GM12878 (cell line): ENCODE data around the gene HCFC1. TPM values are rescaled to one million over a fixed set of nuclear protein-coding genes. Genes with fewer than 3 reads are reported as not detected.

ENCODE experiments used
- ATF7 ChIP-seq: fragments of 450-650 bp; IDR thresholded peaks from 2 replicates; pipeline ENCODE4 v1.6.1; 2016; ENCODE audit warnings: low read depth, mild to moderate bottlenecking
- BHLHE40 ChIP-seq, 2 experiments: fragments of 450-650 bp in 1 of 2; IDR thresholded peaks; 2 replicates each; pipeline ENCODE4 v1.6.1; 2011 to 2017; ENCODE audit warnings: low read depth in 2 of 2, borderline replicate concordance in 1 of 2, improper control_type of control experiment in 1 of 2, low read length in 1 of 2, mild to moderate bottlenecking in 1 of 2
- CBFB ChIP-seq: IDR thresholded peaks from 2 replicates; pipeline ENCODE4 v1.6.1; 2016; ENCODE audit warnings: antibody characterized with exemption, low read depth
- CEBPB ChIP-seq, 2 experiments: fragments of 150-350 bp in 1 of 2; IDR thresholded peaks; 2 replicates each; pipeline ENCODE4 v1.6.1; 2012 to 2014; ENCODE audit warnings: low read depth in 2 of 2, low read length in 2 of 2, borderline replicate concordance in 1 of 2, inconsistent platforms in 1 of 2
- CREB1 ChIP-seq: IDR thresholded peaks from 2 replicates; pipeline ENCODE4 v1.6.1; 2012; ENCODE audit warnings: low read depth, mild to moderate bottlenecking, inconsistent platforms
- FOXM1 ChIP-seq: IDR thresholded peaks from 2 replicates; pipeline ENCODE4 v1.6.1; 2012; ENCODE audit warnings: low read depth, mild to moderate bottlenecking, inconsistent platforms, low read length, moderate library complexity
- GATAD2B ChIP-seq: fragments of 450-650 bp; conservative IDR thresholded peaks from 2 replicates; pipeline ENCODE4 v1.6.1; 2017; ENCODE audit warnings: low read depth, mild to moderate bottlenecking, moderate library complexity
- HCFC1 ChIP-seq: fragments of 150-350 bp; IDR thresholded peaks from 2 replicates; pipeline ENCODE4 v1.6.1; 2014; ENCODE audit warnings: low read length
- IRF4 ChIP-seq: IDR thresholded peaks from 2 replicates; pipeline ENCODE4 v1.6.1; 2011; ENCODE audit warnings: low read depth, low read length
- KDM1A ChIP-seq: fragments of 200-600 bp; sonication (generic); IDR thresholded peaks from 2 replicates; pipeline ENCODE4 v1.6.1; 2016; ENCODE audit warnings: borderline replicate concordance
- NR2F1 ChIP-seq: fragments of 450-650 bp; conservative IDR thresholded peaks from 2 replicates; pipeline ENCODE4 v1.6.1; 2017; ENCODE audit warnings: mild to moderate bottlenecking
- NRF1 ChIP-seq: conservative IDR thresholded peaks from 2 replicates; pipeline ENCODE4 v1.6.1; 2011; ENCODE audit warnings: mild to moderate bottlenecking, low read depth, low read length, improper control_type of control experiment
- POLR2A ChIP-seq: IDR thresholded peaks from 2 replicates; pipeline ENCODE4 v1.6.1; 2011; ENCODE audit warnings: low read depth, mild to moderate bottlenecking, low read length
- RAD21 ChIP-seq: IDR thresholded peaks from 2 replicates; pipeline ENCODE4 v1.6.1; 2011; ENCODE audit warnings: mild to moderate bottlenecking, low read depth, low read length, moderate library complexity; ENCODE audit not compliant: insufficient read depth
- RBBP5 ChIP-seq: fragments of 200-600 bp; sonication (generic); conservative IDR thresholded peaks from 2 replicates; pipeline ENCODE4 v1.6.1; 2016
- SIX5 ChIP-seq: IDR thresholded peaks from 2 replicates; pipeline ENCODE4 v1.6.1; 2011; ENCODE audit warnings: mild to moderate bottlenecking, low read depth, low read length, moderate library complexity; ENCODE audit not compliant: severe bottlenecking
- SUZ12 ChIP-seq: fragments of 200-600 bp; sonication (generic); IDR thresholded peaks from one replicate; pipeline ENCODE4 v1.6.1; 2018; ENCODE audit warnings: antibody characterized with exemption, mild to moderate bottlenecking; ENCODE audit not compliant: unreplicated experiment
- YBX1 ChIP-seq: fragments of 450-650 bp; IDR thresholded peaks from 2 replicates; pipeline ENCODE4 v1.6.1; 2016; ENCODE audit warnings: antibody characterized with exemption
- ZNF217 ChIP-seq: fragments of 450-650 bp; IDR thresholded peaks from 2 replicates; pipeline ENCODE4 v1.6.1; 2017; ENCODE audit warnings: antibody characterized with exemption, mild to moderate bottlenecking
- polyA plus RNA-seq, 11 experiments: library from polyadenylated mRNA; depleted of rRNA in 4 of 11; unstranded in 6 of 11; stranded (reverse) in 5 of 11; fragments of >200 nt; fragmentation: Nextera tagmentation in 4 of 11; fragmentation: Illumina TruSeq in 1 of 11; extraction: Ambion mirVana in 4 of 11; extraction: Trizol in 1 of 11; gene quantifications; 1 replicate in 1 of 11; 2 replicates in 10 of 11; pipeline versions ENCODE4 v1.2.1 to v1.2.3, GENCODE V29; 2011 to 2016; ENCODE audit warnings: inconsistent platforms in 2 of 11, missing spikeins in 2 of 11, low read depth in 1 of 11
- total RNA-seq, 4 experiments: library from RNA; depleted of rRNA in 3 of 4; stranded (reverse); fragments of >200 nt in 3 of 4; fragmentation: Illumina TruSeq in 1 of 4; extraction: Trizol in 1 of 4; gene quantifications; 2 replicates each; pipeline versions ENCODE4 v1.2.1 to v1.2.3, GENCODE V29; 2013 to 2021
- TF ChIP-seq, protein P1 (sequence below): IDR thresholded peaks from 2 replicates; pipeline ENCODE4 v1.6.1; 2011; ENCODE audit warnings: mild to moderate bottlenecking, low read depth, low read length, moderate library complexity; ENCODE audit not compliant: insufficient replicate concordance
- TF ChIP-seq, protein P2 (sequence below): IDR thresholded peaks from 2 replicates; pipeline ENCODE4 v1.6.1; 2012; ENCODE audit warnings: low read depth, low read length, improper control_type of control experiment
- TF ChIP-seq, protein P3 (sequence below): fragments of 450-650 bp; IDR thresholded peaks from 2 replicates; pipeline ENCODE4 v1.6.1; 2018; ENCODE audit warnings: borderline replicate concordance, mild to moderate bottlenecking; ENCODE audit not compliant: partially characterized antibody

Gene HCFC1
- total and polyA plus RNA-seq, 10 of the 15 experiments (the other 5 are each of a cell fraction or from before 2014, with no cell fraction given), result 3.9 to 92.7 (median 23.5) TPM

DNA sequence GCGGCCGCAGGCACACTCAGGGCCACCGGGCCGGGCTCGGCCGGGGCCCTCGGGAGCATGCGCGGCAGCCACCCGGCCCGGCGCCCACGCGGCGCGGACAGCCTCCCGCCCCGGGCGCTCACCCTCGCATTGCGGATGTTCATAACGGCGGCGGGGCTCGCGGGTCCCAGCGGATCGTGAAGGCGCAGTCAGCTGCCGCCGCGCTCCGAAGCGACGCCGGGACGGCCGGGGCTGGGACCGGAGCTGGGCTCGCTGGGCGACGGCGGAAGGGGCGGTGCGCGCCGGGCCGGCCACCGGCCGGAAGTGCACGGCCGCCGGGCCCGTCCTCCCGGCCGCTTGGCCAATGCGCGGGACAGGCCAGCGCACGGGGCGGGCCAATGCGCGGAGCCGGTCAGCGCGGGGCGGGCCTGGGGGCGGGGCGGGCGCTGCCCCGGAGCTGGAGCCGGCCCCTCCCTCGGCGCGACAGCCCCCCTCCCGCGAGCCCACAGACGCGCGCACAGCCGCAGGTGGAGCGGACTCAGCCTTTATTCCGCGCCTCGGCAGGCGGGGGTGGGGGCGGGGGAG is 36.8 kb downstream of the HCFC1 start, which contains the start of gene NAA10 (continued):
- TF ChIP-seq, protein P1, sequence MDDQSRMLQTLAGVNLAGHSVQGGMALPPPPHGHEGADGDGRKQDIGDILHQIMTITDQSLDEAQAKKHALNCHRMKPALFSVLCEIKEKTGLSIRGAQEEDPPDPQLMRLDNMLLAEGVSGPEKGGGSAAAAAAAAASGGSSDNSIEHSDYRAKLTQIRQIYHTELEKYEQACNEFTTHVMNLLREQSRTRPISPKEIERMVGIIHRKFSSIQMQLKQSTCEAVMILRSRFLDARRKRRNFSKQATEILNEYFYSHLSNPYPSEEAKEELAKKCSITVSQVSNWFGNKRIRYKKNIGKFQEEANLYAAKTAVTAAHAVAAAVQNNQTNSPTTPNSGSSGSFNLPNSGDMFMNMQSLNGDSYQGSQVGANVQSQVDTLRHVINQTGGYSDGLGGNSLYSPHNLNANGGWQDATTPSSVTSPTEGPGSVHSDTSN, result no peak
- no peak for TF ChIP-seq RAD21
- TF ChIP-seq, protein P2, sequence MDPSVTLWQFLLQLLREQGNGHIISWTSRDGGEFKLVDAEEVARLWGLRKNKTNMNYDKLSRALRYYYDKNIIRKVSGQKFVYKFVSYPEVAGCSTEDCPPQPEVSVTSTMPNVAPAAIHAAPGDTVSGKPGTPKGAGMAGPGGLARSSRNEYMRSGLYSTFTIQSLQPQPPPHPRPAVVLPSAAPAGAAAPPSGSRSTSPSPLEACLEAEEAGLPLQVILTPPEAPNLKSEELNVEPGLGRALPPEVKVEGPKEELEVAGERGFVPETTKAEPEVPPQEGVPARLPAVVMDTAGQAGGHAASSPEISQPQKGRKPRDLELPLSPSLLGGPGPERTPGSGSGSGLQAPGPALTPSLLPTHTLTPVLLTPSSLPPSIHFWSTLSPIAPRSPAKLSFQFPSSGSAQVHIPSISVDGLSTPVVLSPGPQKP, result no peak
- TF ChIP-seq GATAD2B, result peak; percentile 62; the same call in 1 of the 2 replicates
- no peak for TF ChIP-seq KDM1A
- no peak for TF ChIP-seq HCFC1
- no peak for TF ChIP-seq FOXM1
- 0 out of 2 replicates have a peak, but pooled peaks have one; percentile 15 for TF ChIP-seq NR2F1
- no peak for TF ChIP-seq IRF4
- no peak for TF ChIP-seq SUZ12
- no peak for TF ChIP-seq ZNF217
- TF ChIP-seq RBBP5, result no peak
- TF ChIP-seq YBX1, result no peak
- TF ChIP-seq CREB1, result no peak
- TF ChIP-seq CEBPB (IDR thresholded peaks at IDR 0.05; ENCODE audit: borderline replicate concordance in 1 of 2, low read depth in 2 of 2, low read length in 2 of 2), result no peak
- no peak for TF ChIP-seq SIX5
- TF ChIP-seq ATF7, result no peak
- peak; percentile 60; the same call in 1 of the 2 replicates for TF ChIP-seq POLR2A
- no peak for TF ChIP-seq CBFB
- peak in 1 of 2 experiments; percentile 29; a peak in 1 of 4 replicates for TF ChIP-seq BHLHE40 (IDR thresholded peaks at IDR 0.05; ENCODE audit: borderline replicate concordance in 1 of 2, low read depth in 2 of 2, low read length in 1 of 2)
- TF ChIP-seq, protein P3, sequence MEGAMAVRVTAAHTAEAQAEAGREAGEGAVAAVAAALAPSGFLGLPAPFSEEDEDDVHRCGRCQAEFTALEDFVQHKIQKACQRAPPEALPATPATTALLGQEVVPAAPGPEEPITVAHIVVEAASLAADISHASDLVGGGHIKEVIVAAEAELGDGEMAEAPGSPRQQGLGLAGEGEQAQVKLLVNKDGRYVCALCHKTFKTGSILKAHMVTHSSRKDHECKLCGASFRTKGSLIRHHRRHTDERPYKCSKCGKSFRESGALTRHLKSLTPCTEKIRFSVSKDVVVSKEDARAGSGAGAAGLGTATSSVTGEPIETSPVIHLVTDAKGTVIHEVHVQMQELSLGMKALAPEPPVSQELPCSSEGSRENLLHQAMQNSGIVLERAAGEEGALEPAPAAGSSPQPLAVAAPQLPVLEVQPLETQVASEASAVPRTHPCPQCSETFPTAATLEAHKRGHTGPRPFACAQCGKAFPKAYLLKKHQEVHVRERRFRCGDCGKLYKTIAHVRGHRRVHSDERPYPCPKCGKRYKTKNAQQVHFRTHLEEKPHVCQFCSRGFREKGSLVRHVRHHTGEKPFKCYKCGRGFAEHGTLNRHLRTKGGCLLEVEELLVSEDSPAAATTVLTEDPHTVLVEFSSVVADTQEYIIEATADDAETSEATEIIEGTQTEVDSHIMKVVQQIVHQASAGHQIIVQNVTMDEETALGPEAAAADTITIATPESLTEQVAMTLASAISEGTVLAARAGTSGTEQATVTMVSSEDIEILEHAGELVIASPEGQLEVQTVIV, result no peak
- TF ChIP-seq NRF1, result 0 out of 2 replicates have a peak, but pooled peaks have one; percentile 18
